K562 (cell line): ENCODE data around the gene DAPK1. TPM values are rescaled to one million over a fixed set of nuclear protein-coding genes. Genes with fewer than 3 reads are reported as not detected.

Experiments
- ATAC-seq: fragments of 200-7000 bp; cut with Tn5 transposase; 3 replicates; pipeline ENCODE4 v1.9.1; 2020; ENCODE audit warnings: moderate library complexity
- BruUV-seq: library from RNA; stranded (reverse); fragments of 400-500 nt; replicated peaks from 2 replicates; lab custom pipeline; 2021; lab: Mats Ljungman, UMichigan
- CTCF ChIA-PET: fragments of 300-600 bp; formaldehyde crosslinking; extraction: SDS; loops from one replicate; lab custom pipeline; 2021; ENCODE audit warnings: low intra/inter-chr PET ratio; lab: Yijun Ruan, JAX
- POLR2A ChIA-PET: fragments of 300-600, 350-650 bp; sonication (Branson Sonifier 250); formaldehyde crosslinking; extraction: SDS; loops from one replicate; lab custom pipeline; 2021; ENCODE audit warnings: antibody characterized with exemption, inconsistent platforms; lab: Yijun Ruan, JAX
- DNase-seq, 4 experiments: peaks; one replicate each; pipeline versions ENCODE4 v3.0.0 to v3.0.0-alpha.2; 2011 to 2018; ENCODE audit warnings: low spot score in 3 of 4, mixed read lengths in 3 of 4; ENCODE audit errors: extremely low read depth in 1 of 4
- FAIRE-seq: peaks from 2 replicates; lab custom pipeline; 2011; peaks lifted over from hg19 to GRCh38; lab: Jason Lieb, UNC
- H2AFZ ChIP-seq: 2 replicates; pipeline ENCODE4 v1.6.0; 2011; ENCODE audit warnings: low read depth, low read length, control low read depth, inconsistent platforms
- H3K27ac ChIP-seq: fragments of 200-600 bp; 3 replicates; pipeline ENCODE4 v1.8.0; 2011; ENCODE audit warnings: low read depth, mild to moderate bottlenecking, control low read depth, inconsistent platforms, low read length, moderate library complexity, mixed read lengths; ENCODE audit errors: extremely low read depth
- H3K27me3 ChIP-seq, 2 experiments: fragments of 300-600 bp in 1 of 2; 2 replicates in 1 of 2; 3 replicates in 1 of 2; pipeline versions ENCODE4 v1.6.0 to v1.8.0; 2011; ENCODE audit warnings: inconsistent platforms in 2 of 2, low read length in 2 of 2, mild to moderate bottlenecking in 1 of 2, mixed read lengths in 1 of 2, moderate library complexity in 1 of 2; ENCODE audit not compliant: control insufficient read depth in 2 of 2, insufficient read depth in 2 of 2
- H3K36me3 ChIP-seq: fragments of 300-600 bp; 3 replicates; pipeline ENCODE4 v1.8.0; 2011; ENCODE audit warnings: mild to moderate bottlenecking, low read length, inconsistent platforms; ENCODE audit not compliant: control insufficient read depth, insufficient read depth
- H3K4me1 ChIP-seq, 2 experiments: fragments of 200-600 bp in 1 of 2; replicated peaks in 1 of 2; 2 replicates in 1 of 2; 3 replicates in 1 of 2; pipeline versions ENCODE4 v1.5.1 to v1.8.0; 2011; ENCODE audit warnings: inconsistent platforms in 2 of 2, low read length in 2 of 2, mild to moderate bottlenecking in 1 of 2, mixed read lengths in 1 of 2, moderate library complexity in 1 of 2; ENCODE audit not compliant: control insufficient read depth in 2 of 2, insufficient read depth in 2 of 2
- H3K4me2 ChIP-seq: 2 replicates; pipeline ENCODE4 v1.6.1; 2011; ENCODE audit warnings: low read length, control low read depth, inconsistent platforms, mixed read lengths; ENCODE audit not compliant: insufficient read depth
- H3K4me3 ChIP-seq: fragments of 200-600 bp; sonication (generic), shearing (Covaris generic); 2 replicates; pipeline ENCODE4 v1.5.1; 2016; ENCODE audit warnings: control low read depth, inconsistent platforms
- H3K79me2 ChIP-seq: fragments of 200-600 bp; 3 replicates; pipeline ENCODE4 v1.8.0; 2011; ENCODE audit warnings: low read length, inconsistent platforms; ENCODE audit not compliant: control insufficient read depth, insufficient read depth
- H3K9ac ChIP-seq, 2 experiments: 2 replicates each; pipeline versions ENCODE4 v1.6.0 to v1.6.1; 2011; ENCODE audit warnings: low read depth in 2 of 2, low read length in 2 of 2, control low read depth in 1 of 2, inconsistent platforms in 1 of 2, mild to moderate bottlenecking in 1 of 2, mixed read lengths in 1 of 2; ENCODE audit not compliant: insufficient read depth in 1 of 2
- H3K9me1 ChIP-seq: one replicate; pipeline ENCODE4 v1.6.0; 2011; ENCODE audit warnings: inconsistent platforms, mild to moderate bottlenecking, low read length, moderate library complexity; ENCODE audit not compliant: control insufficient read depth, insufficient read depth
- H3K9me3 ChIP-seq: replicated peaks from 2 replicates; pipeline ENCODE4 v1.5.1; 2011; ENCODE audit warnings: low read depth, low read length, inconsistent platforms; ENCODE audit not compliant: control insufficient read depth, insufficient read depth
- H4K20me1 ChIP-seq: replicated peaks from 2 replicates; pipeline ENCODE4 v1.6.1; 2011; ENCODE audit warnings: low read length, inconsistent platforms, mixed read lengths; ENCODE audit not compliant: control insufficient read depth, insufficient read depth
- FOXA3 ChIP-seq, 2 experiments: fragments of 450-650 bp in 1 of 2; sonication (generic) in 1 of 2; formaldehyde crosslinking; IDR thresholded peaks in 1 of 2; conservative IDR thresholded peaks in 1 of 2; 2 replicates each; pipeline versions ENCODE4 v1.4.0 to v1.8.0; 2020 to 2022; ENCODE audit warnings: mild to moderate bottlenecking in 2 of 2, missing genetic modification reagents in 1 of 2
- KDM1A ChIP-seq, 2 experiments: fragments of 450-650 bp; IDR thresholded peaks; 2 replicates each; pipeline ENCODE4 v1.6.1; 2016; ENCODE audit warnings: mild to moderate bottlenecking in 2 of 2
- RCOR1 ChIP-seq, 2 experiments: IDR thresholded peaks; 2 replicates each; pipeline ENCODE4 v1.6.1; 2012; ENCODE audit warnings: low read depth in 2 of 2, low read length in 2 of 2, borderline replicate concordance in 1 of 2, improper control_type of control experiment in 1 of 2
- ZC3H11A ChIP-seq: IDR thresholded peaks from 2 replicates; pipeline ENCODE4 v1.6.1; 2012; ENCODE audit warnings: low read depth, low read length, improper control_type of control experiment
- WGBS: fragments of 100-300 bp; shearing (Covaris generic); methylation state at CpG from one replicate; pipeline ENCODE4 v1.1.6; 2016; ENCODE audit warnings: low coverage, mixed read lengths; ENCODE audit not compliant: insufficient coverage; ENCODE audit errors: missing lambda C conversion rate; 5-methylcytosine and 5-hydroxymethylcytosine counted together
- in situ Hi-C: fragments of 300-500 bp; cut with MboI; formaldehyde crosslinking; loops from 4 replicates; pipeline ENCODE4 v1.15.0; 2018; ENCODE audit warnings: inconsistent platforms, mixed read lengths
- intact Hi-C: fragments of 100-400 bp; cut with micrococcal nuclease; formaldehyde crosslinking; loops from 2 replicates; pipeline ENCODE4 v1.14.2; 2022
- polyA plus RNA-seq, 8 experiments: library from polyadenylated mRNA; depleted of rRNA in 4 of 8; stranded (reverse) in 5 of 8; unstranded in 3 of 8; fragments of >200 nt; fragmentation: Nextera tagmentation in 2 of 8; fragmentation: Illumina TruSeq in 1 of 8; extraction: Ambion mirVana in 2 of 8; extraction: Trizol in 1 of 8; gene quantifications; 2 replicates each; pipeline versions ENCODE4 v1.2.1 to v1.2.3, GENCODE V29; 2011 to 2014; ENCODE audit warnings: inconsistent platforms in 1 of 8, missing spikeins in 1 of 8
- total RNA-seq, 7 experiments: library from RNA; depleted of rRNA in 6 of 7; stranded (reverse); fragments of >200 nt in 6 of 7; fragmentation: Illumina TruSeq in 2 of 7; extraction: Trizol in 2 of 7; gene quantifications; 2 replicates each; pipeline versions ENCODE4 v1.2.1 to v1.2.3, GENCODE V29; 2011 to 2021; ENCODE audit warnings: low replicate concordance in 1 of 7
- TF ChIP-seq, protein P1 (sequence below): IDR thresholded peaks from 2 replicates; pipeline ENCODE4 v1.6.1; 2014; ENCODE audit warnings: antibody characterized with exemption

DAPK1 gene
- total and polyA plus RNA-seq, 9 of the 15 experiments (the other 6 are each of a cell fraction or from before 2014, with no cell fraction given) = 1.7 to 26.4 (median 15.8) TPM

DNA sequence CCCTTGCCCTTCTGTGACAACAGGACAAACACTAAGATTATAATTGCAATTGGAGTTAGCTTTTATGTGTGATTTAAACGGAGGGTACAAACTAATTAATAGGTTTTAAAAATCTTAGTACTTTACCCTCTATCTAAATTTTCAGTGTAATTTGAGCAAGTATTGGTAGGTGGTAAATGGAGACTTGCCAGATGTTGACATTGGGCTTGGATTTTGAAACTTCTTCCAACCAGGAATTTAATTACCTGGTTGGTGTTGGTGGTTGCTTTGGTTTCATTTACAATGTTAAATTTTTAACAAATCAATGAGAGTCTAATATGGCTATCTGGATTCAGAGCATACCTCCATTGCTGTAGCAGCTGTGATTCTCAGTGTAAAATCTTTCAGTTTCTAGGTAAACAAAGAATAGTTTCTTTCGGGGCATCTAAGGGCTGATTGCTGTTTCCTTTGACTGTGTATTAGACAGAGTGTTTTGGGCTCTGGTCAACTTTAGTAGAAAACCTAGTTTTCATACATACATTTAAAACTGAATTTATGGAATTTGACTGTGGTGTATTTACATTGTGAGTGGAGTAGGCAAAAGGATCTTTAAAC, 1.9 kb downstream of the DAPK1 start:
- H3K27ac ChIP-seq = peak overlapping the region; percentile 43
- H3K79me2 ChIP-seq = peaks cover 62% of the 10 kb centered on the region
- no peak for FAIRE-seq
- peak overlapping the region; percentile 50 for H3K4me3 ChIP-seq
- in situ Hi-C loops (no loop called here), intact Hi-C loops (loop anchor here (2.0 to 10.0 kb wide), 2 partner anchors 163 to 165 kb away; no protein-coding TSS in a partner anchor)
- H3K9ac ChIP-seq = peak overlapping the region in 1 of 2 experiments; percentile 68; a peak in 2 of 4 replicates
- H3K36me3 ChIP-seq = peaks cover 32% of the 10 kb centered on the region; the same call in 1 of the 3 replicates
- CTCF ChIA-PET = no interaction called here
- H3K27me3 ChIP-seq = no peaks in the 10 kb centered on the region
- TF ChIP-seq ZC3H11A (no peak), KDM1A (IDR thresholded peaks at IDR 0.05) (peak in 1 of 2 experiments; percentile 8; a peak in 1 of 4 replicates), RCOR1 (IDR thresholded peaks at IDR 0.05; ENCODE audit: borderline replicate concordance in 1 of 2, low read depth in 2 of 2, low read length in 2 of 2) (0 out of 4 replicates have a peak, but pooled peaks of 1 of the 2 experiments have one; percentile 9), FOXA3 (CRISPR knock-in tag; conservative IDR thresholded peaks at IDR 0.05 in 1 of 2, IDR thresholded peaks at IDR 0.05 in 1 of 2) (peak in 1 of 2 experiments; percentile 42; a peak in 2 of 4 replicates)
- TF ChIP-seq, protein P1, sequence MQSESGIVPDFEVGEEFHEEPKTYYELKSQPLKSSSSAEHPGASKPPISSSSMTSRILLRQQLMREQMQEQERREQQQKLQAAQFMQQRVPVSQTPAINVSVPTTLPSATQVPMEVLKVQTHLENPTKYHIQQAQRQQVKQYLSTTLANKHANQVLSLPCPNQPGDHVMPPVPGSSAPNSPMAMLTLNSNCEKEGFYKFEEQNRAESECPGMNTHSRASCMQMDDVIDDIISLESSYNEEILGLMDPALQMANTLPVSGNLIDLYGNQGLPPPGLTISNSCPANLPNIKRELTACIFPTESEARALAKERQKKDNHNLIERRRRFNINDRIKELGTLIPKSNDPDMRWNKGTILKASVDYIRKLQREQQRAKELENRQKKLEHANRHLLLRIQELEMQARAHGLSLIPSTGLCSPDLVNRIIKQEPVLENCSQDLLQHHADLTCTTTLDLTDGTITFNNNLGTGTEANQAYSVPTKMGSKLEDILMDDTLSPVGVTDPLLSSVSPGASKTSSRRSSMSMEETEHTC = no peak
- 17% methylated on average over 2 of the region's 2 CpGs for WGBS
- ATAC-seq = no peak
- DNase-seq = no peak
- H3K4me1 ChIP-seq = peaks cover 23 to 25% of the 10 kb centered on the region in 2 experiments; a peak in 4 of 5 replicates
- H2AFZ ChIP-seq = 0 out of 2 replicates have a peak overlapping the region, but pooled peaks have one; percentile 80
- no TSS peak for BruUV-seq
- H3K4me2 ChIP-seq = peak overlapping the region; percentile 89
- no peaks in the 10 kb centered on the region for H4K20me1 ChIP-seq
- POLR2A ChIA-PET = interaction anchor here (0.9 to 1.9 kb wide), 7 partner anchors 10 to 161 kb away, joined by 3 to 9 read pairs (median 4); no protein-coding TSS in a partner anchor
- no peaks in the 10 kb centered on the region for H3K9me3 ChIP-seq
- H3K9me1 ChIP-seq = no peaks in the 10 kb centered on the region
